ENCODE results near the gene FIZ1.

GRCh38 chr19:55601084-55601483 is 1.8 kb upstream of the FIZ1 start:
- TF ChIP-seq, protein P1, sequence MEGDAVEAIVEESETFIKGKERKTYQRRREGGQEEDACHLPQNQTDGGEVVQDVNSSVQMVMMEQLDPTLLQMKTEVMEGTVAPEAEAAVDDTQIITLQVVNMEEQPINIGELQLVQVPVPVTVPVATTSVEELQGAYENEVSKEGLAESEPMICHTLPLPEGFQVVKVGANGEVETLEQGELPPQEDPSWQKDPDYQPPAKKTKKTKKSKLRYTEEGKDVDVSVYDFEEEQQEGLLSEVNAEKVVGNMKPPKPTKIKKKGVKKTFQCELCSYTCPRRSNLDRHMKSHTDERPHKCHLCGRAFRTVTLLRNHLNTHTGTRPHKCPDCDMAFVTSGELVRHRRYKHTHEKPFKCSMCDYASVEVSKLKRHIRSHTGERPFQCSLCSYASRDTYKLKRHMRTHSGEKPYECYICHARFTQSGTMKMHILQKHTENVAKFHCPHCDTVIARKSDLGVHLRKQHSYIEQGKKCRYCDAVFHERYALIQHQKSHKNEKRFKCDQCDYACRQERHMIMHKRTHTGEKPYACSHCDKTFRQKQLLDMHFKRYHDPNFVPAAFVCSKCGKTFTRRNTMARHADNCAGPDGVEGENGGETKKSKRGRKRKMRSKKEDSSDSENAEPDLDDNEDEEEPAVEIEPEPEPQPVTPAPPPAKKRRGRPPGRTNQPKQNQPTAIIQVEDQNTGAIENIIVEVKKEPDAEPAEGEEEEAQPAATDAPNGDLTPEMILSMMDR (IDR thresholded peaks at IDR 0.05), result no peak
- no peak for TF ChIP-seq POLR2A (IDR thresholded peaks at IDR 0.05)

All from thyroid gland (tissue), 4 donors.